NT2/D1 (cell line): Measurements from ENCODE around the gene CDKN2C.

Experiments used
- YY1 ChIP-seq: IDR thresholded peaks from 2 replicates; pipeline ENCODE4 v1.6.1; 2011; ENCODE audit not compliant: insufficient read length, insufficient read depth
- ZNF274 ChIP-seq: IDR thresholded peaks from 2 replicates; pipeline ENCODE4 v1.6.1; 2011; ENCODE audit warnings: mild to moderate bottlenecking, low read depth, low read length

GRCh38 chr1:50970931-50971582 lies 1.0 kb downstream of the CDKN2C start:
- TF ChIP-seq YY1 (no peak), ZNF274 (no peak)
